GM15510 (cell line): ENCODE data around the gene CSRNP2.

Source experiments
- POLR2A ChIP-seq: IDR thresholded peaks from 3 replicates; pipeline ENCODE4 v1.6.1; 2011; ENCODE audit warnings: borderline replicate concordance; ENCODE audit not compliant: insufficient read length; ENCODE audit errors: extremely low read depth

The CSRNP2 gene

GRCh38 chr12:51083126-51083833, at the start of gene CSRNP2:
TSS of gene CSRNP2 (minus strand) at chr12:51083596. CDS start at chr12:51076561, 7,035 bp downstream.
- peak; percentile 100 for TF ChIP-seq POLR2A

GRCh38 chr12:51132693-51133092, 49.3 kb upstream of the CSRNP2 start:
- TF ChIP-seq POLR2A: no peak

GRCh38 chr12:51131745-51132521, 48.5 kb upstream of the CSRNP2 start:
- no peak for TF ChIP-seq POLR2A

- TF ChIP-seq POLR2A: no peak
Observed at GRCh38 chr12:51128919-51129318, 45.5 kb upstream of the CSRNP2 start.

GRCh38 chr12:51127050-51127729, 43.8 kb upstream of the CSRNP2 start:
- no peak for TF ChIP-seq POLR2A

- TF ChIP-seq POLR2A: no peak
Observed at GRCh38 chr12:51126297-51126696, 42.9 kb upstream of the CSRNP2 start.

GRCh38 chr12:51124504-51124903, 41.1 kb upstream of the CSRNP2 start:
- TF ChIP-seq POLR2A: no peak

- no peak for TF ChIP-seq POLR2A
Observed at GRCh38 chr12:51122844-51123243, 39.4 kb upstream of the CSRNP2 start.

- TF ChIP-seq POLR2A: no peak
Observed at GRCh38 chr12:51118706-51119105, 35.3 kb upstream of the CSRNP2 start.

- no peak for TF ChIP-seq POLR2A
Observed at GRCh38 chr12:51115533-51115932, 32.1 kb upstream of the CSRNP2 start.

- no peak for TF ChIP-seq POLR2A
Observed at GRCh38 chr12:51108136-51108535, 24.7 kb upstream of the CSRNP2 start.

- no peak for TF ChIP-seq POLR2A
Observed at GRCh38 chr12:51103977-51104376, 20.6 kb upstream of the CSRNP2 start.

GRCh38 chr12:51098611-51099010, 15.2 kb upstream of the CSRNP2 start:
- no peak for TF ChIP-seq POLR2A

- TF ChIP-seq POLR2A: no peak
Observed at GRCh38 chr12:51090705-51091229, 7.4 kb upstream of the CSRNP2 start.

- no peak for TF ChIP-seq POLR2A
Observed at GRCh38 chr12:51087818-51088217, 4.4 kb upstream of the CSRNP2 start.
